CD4-positive, alpha-beta T cell (primary cell): ENCODE results near the gene LAMA1. TPM values are rescaled to one million over a fixed set of nuclear protein-coding genes. Genes with fewer than 3 reads are reported as not detected.

Experiments used
- ATAC-seq: fragments of 200-7000 bp; cut with Tn5 transposase; one replicate; pipeline ENCODE4 v1.10.0; 2022; ENCODE audit warnings: mild to moderate bottlenecking; ENCODE audit not compliant: poor library complexity
- CTCF ChIA-PET: fragments of 350-600 bp; sonication (Branson Sonifier 250); formaldehyde crosslinking; loops from one replicate; lab custom pipeline; 2021; ENCODE audit warnings: antibody characterized with exemption, inconsistent platforms; lab: Charles Lee
- POLR2A ChIA-PET: fragments of 350-600 bp; sonication (Branson Sonifier 250); formaldehyde crosslinking; loops from one replicate; lab custom pipeline; 2021; ENCODE audit warnings: antibody characterized with exemption, inconsistent platforms; lab: Charles Lee
- DNase-seq, 14 experiments: peaks; one replicate each; pipeline ENCODE4 v3.0.0-alpha.2; 2013 to 2020; ENCODE audit warnings: mixed read lengths in 2 of 14
- H3K27ac ChIP-seq, 2 donors: one replicate each; pipeline versions ENCODE4 v1.5.1 to v1.7.0; 2013; ENCODE audit warnings: low read length in 2 of 2, low read depth in 1 of 2, mild to moderate bottlenecking in 1 of 2
- H3K27me3 ChIP-seq, 2 experiments: 1 replicate in 1 of 2; 2 replicates in 1 of 2; pipeline versions ENCODE4 v1.6.1 to v1.7.0; 2013; ENCODE audit warnings: low read length in 2 of 2, control low read depth in 1 of 2, mild to moderate bottlenecking in 1 of 2, moderate library complexity in 1 of 2; ENCODE audit not compliant: insufficient read depth in 2 of 2, control insufficient read depth in 1 of 2
- H3K36me3 ChIP-seq: one replicate; pipeline ENCODE4 v1.6.1; 2013; ENCODE audit warnings: low read length, control low read depth; ENCODE audit not compliant: insufficient read depth
- H3K4me1 ChIP-seq: one replicate; pipeline ENCODE4 v1.6.1; 2013; ENCODE audit warnings: low read length, control low read depth; ENCODE audit not compliant: insufficient read depth
- H3K4me3 ChIP-seq: one replicate; pipeline ENCODE4 v1.5.1; 2013; ENCODE audit warnings: mild to moderate bottlenecking, low read length, moderate library complexity
- H3K9me3 ChIP-seq, 2 experiments: 1 replicate in 1 of 2; 2 replicates in 1 of 2; pipeline versions ENCODE4 v1.6.1 to v1.7.0; 2013; ENCODE audit warnings: low read length in 2 of 2, mild to moderate bottlenecking in 2 of 2, control low read depth in 1 of 2, moderate library complexity in 1 of 2; ENCODE audit not compliant: control insufficient read depth in 1 of 2, insufficient read depth in 1 of 2
- H3K27ac Mint-ChIP-seq: one replicate; pipeline ENCODE4 v1.8.0; 2020; ENCODE audit warnings: mixed read lengths
- H3K27me3 Mint-ChIP-seq: one replicate; pipeline ENCODE4 v1.8.0; 2021; ENCODE audit warnings: mixed read lengths
- H3K36me3 Mint-ChIP-seq: one replicate; pipeline ENCODE4 v1.8.0; 2021; ENCODE audit warnings: low read depth, mixed read lengths
- H3K4me1 Mint-ChIP-seq: one replicate; pipeline ENCODE4 v1.8.0; 2021; ENCODE audit warnings: low read depth, mixed read lengths
- H3K4me3 Mint-ChIP-seq: one replicate; pipeline ENCODE4 v1.8.0; 2020; ENCODE audit warnings: mild to moderate bottlenecking, mixed read lengths
- H3K9me3 Mint-ChIP-seq: one replicate; pipeline ENCODE4 v1.8.0; 2020; ENCODE audit warnings: mixed read lengths
- CTCF ChIP-seq: fragments of 200-600 bp; IDR thresholded peaks from one replicate; pipeline ENCODE4 v1.8.0; 2022; ENCODE audit warnings: antibody characterized with exemption, mild to moderate bottlenecking
- intact Hi-C, 2 experiments: fragments of 100-400 bp; cut with DNase I in 1 of 2; cut with micrococcal nuclease in 1 of 2; formaldehyde crosslinking; loops; one replicate each; pipeline versions ENCODE4 v1.15.1 to v1.9.0; 2023 to 2025; cut with DNase I, micrococcal nuclease
- total RNA-seq, 174 experiments: library from RNA in 2 of 174; stranded (reverse) in 2 of 174; gene quantifications; one replicate each; pipeline ENCODE4 v1.2.3 and lab custom pipeline; 2021 to 2026

Gene LAMA1
- total RNA-seq, 2 experiments from 2014 or later = not detected

- H3K36me3 ChIP-seq = no peaks in the 10 kb centered on the region
- no peaks in the 10 kb centered on the region for H3K4me1 ChIP-seq
- DNase-seq (no peak), ATAC-seq (no peak)
- intact Hi-C loops = no loop called here
- TF ChIP-seq CTCF = no peak
- H3K27me3 ChIP-seq = no peaks in the 10 kb centered on the region
- H3K27ac Mint-ChIP-seq = no peak overlapping the region
- POLR2A ChIA-PET = no interaction called here
- peaks cover 2% of the 10 kb centered on the region for H3K9me3 Mint-ChIP-seq
- CTCF ChIA-PET = no interaction called here
- H3K4me1 Mint-ChIP-seq = no peaks in the 10 kb centered on the region
- H3K27me3 Mint-ChIP-seq = peaks cover 6% of the 10 kb centered on the region
- H3K4me3 Mint-ChIP-seq = no peak overlapping the region
- H3K27ac ChIP-seq = no peak overlapping the region
- H3K9me3 ChIP-seq = peaks cover 0 to 32% of the 10 kb centered on the region in 2 experiments
- H3K36me3 Mint-ChIP-seq = no peaks in the 10 kb centered on the region
- H3K4me3 ChIP-seq = no peak overlapping the region
These were observed 12.3 kb downstream of the LAMA1 start for GRCh38 chr18:7105268-7105667.

DNA sequence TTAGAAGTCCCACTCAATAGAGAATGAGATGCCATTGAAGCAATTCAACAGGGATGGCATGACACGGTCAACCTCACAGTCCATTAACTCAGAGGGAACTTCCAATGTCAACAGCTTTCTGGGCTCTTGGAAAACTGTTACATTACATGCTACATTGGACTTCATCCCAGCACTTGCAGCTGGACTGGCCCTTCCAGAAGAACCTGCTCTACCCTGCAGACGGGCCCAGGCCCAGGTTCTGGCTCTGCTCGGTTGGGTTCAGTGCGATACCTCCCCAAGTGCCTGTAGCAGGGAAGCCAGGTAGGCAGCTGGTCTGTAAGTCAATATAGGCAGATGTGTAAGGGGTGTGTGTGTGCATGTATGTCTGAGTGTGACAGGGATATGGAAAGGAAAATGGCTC is 12.9 kb downstream of the LAMA1 start:
- Mint-ChIP-seq H3K27ac (no peak overlapping the region), H3K27me3 (peaks cover 4% of the 10 kb centered on the region), H3K36me3 (no peaks in the 10 kb centered on the region), H3K4me3 (no peak overlapping the region), H3K9me3 (peaks cover 2% of the 10 kb centered on the region), H3K4me1 (no peaks in the 10 kb centered on the region)
- Histone ChIP-seq H3K4me1 (no peaks in the 10 kb centered on the region), H3K9me3 (peaks cover 0 to 28% of the 10 kb centered on the region in 2 experiments), H3K27me3 (no peaks in the 10 kb centered on the region), H3K36me3 (no peaks in the 10 kb centered on the region), H3K4me3 (no peak overlapping the region), H3K27ac (no peak overlapping the region)
- ATAC-seq (no peak), DNase-seq (no peak)
- ChIA-PET POLR2A (no interaction called here), CTCF (no interaction called here)
- intact Hi-C loops = no loop called here
- TF ChIP-seq CTCF = no peak

GRCh38 chr18:7102131-7102530 is 15.5 kb downstream of the LAMA1 start:
- peaks cover 4% of the 10 kb centered on the region for H3K27me3 Mint-ChIP-seq
- H3K4me3 ChIP-seq = no peak overlapping the region
- peaks cover 0 to 17% of the 10 kb centered on the region in 2 experiments for H3K9me3 ChIP-seq
- no peak overlapping the region for H3K4me3 Mint-ChIP-seq
- H3K36me3 ChIP-seq = no peaks in the 10 kb centered on the region
- H3K4me1 Mint-ChIP-seq = no peaks in the 10 kb centered on the region
- no peaks in the 10 kb centered on the region for H3K4me1 ChIP-seq
- DNase-seq (no peak), ATAC-seq (no peak)
- ChIA-PET POLR2A (no interaction called here), CTCF (no interaction called here)
- H3K27ac Mint-ChIP-seq = no peak overlapping the region
- intact Hi-C loops = no loop called here
- H3K27me3 ChIP-seq = no peaks in the 10 kb centered on the region
- TF ChIP-seq CTCF = no peak
- H3K27ac ChIP-seq = no peak overlapping the region
- H3K9me3 Mint-ChIP-seq = peaks cover 2% of the 10 kb centered on the region
- H3K36me3 Mint-ChIP-seq = no peaks in the 10 kb centered on the region
